Heart right ventricle (tissue), 16 donors: ENCODE measurements around the gene TNS1. TPM values are rescaled to one million over a fixed set of nuclear protein-coding genes. Genes with fewer than 3 reads are reported as not detected.
A peak's percentile ranks its signal among the peaks of the same experiment; 100 is the strongest.

ENCODE experiments used
- ATAC-seq, 8 donors: fragments of 200-7000 bp; cut with Tn5 transposase; one replicate each; pipeline ENCODE4 v1.9.1; 2020; ENCODE audit warnings: mild to moderate bottlenecking in 8 of 8, moderate library complexity in 8 of 8, moderate number of reproducible peaks in 1 of 8
- DNase-seq, 2 donors: peaks; one replicate each; pipeline ENCODE4 v3.0.0-alpha.2; 2020
- H3K27ac ChIP-seq, 10 donors: fragments of 200-600 bp; sonication (generic) in 2 of 10; one replicate each; pipeline versions ENCODE4 v1.5.0 to v1.8.0; 2020 to 2022; ENCODE audit warnings: mild to moderate bottlenecking in 3 of 10
- H3K27me3 ChIP-seq, 7 donors: fragments of 200-600 bp; one replicate each; pipeline ENCODE4 v1.8.0; 2021 to 2022; ENCODE audit warnings: mild to moderate bottlenecking in 2 of 7
- H3K36me3 ChIP-seq, 9 donors: fragments of 200-600 bp; sonication (generic) in 1 of 9; one replicate each; pipeline versions ENCODE4 v1.5.0 to v1.8.0; 2020 to 2022; ENCODE audit warnings: mild to moderate bottlenecking in 2 of 9
- H3K4me1 ChIP-seq, 9 donors: fragments of 200-600 bp; sonication (generic) in 1 of 9; one replicate each; pipeline versions ENCODE4 v1.5.0 to v1.8.0; 2020 to 2022; ENCODE audit warnings: mild to moderate bottlenecking in 4 of 9
- H3K4me3 ChIP-seq, 10 donors: fragments of 200-600 bp; sonication (generic) in 2 of 10; one replicate each; pipeline versions ENCODE4 v1.5.0 to v1.8.0; 2020 to 2022; ENCODE audit warnings: mild to moderate bottlenecking in 7 of 10, moderate library complexity in 2 of 10
- H3K9me3 ChIP-seq, 11 donors: fragments of 200-600 bp in 10 of 11; sonication (generic) in 2 of 11; one replicate each; pipeline versions ENCODE4 v1.5.0 to v1.8.0; 2013 to 2022; ENCODE audit warnings: mild to moderate bottlenecking in 2 of 11, control low read depth in 1 of 11, moderate library complexity in 1 of 11
- WGBS, 2 donors: extraction: QIAGEN DNeasy Blood & Tissue Kit; methylation state at CpG; one replicate each; pipeline ENCODE4 v1.1.7; 2013; ENCODE audit warnings: inconsistent platforms in 1 of 2; 5-methylcytosine and 5-hydroxymethylcytosine counted together
- intact Hi-C, 10 donors: fragments of 100-400 bp; cut with DNase I; formaldehyde crosslinking; loops; one replicate each; pipeline versions ENCODE4 v1.11.1 to v1.14.2; 2022
- polyA plus RNA-seq, 2 donors: library from polyadenylated mRNA; stranded (reverse); fragments of 200-250 nt; gene quantifications; one replicate each; pipeline ENCODE4 v1.2.3, GENCODE V29; 2013
- total RNA-seq, 10 donors: library from RNA; stranded (reverse); fragmentation: NEBNext Ultra II Directional in 3 of 10; extraction: Animal tissue kit (Norgen Biotek cat#: 25700) in 3 of 10; gene quantifications; one replicate each; pipeline versions ENCODE4 v1.2.1 to v1.2.4, GENCODE V29; 2021 to 2023
- TF ChIP-seq, protein P1 (sequence below), 9 donors: fragments of 200-600 bp; sonication (generic) in 2 of 9; IDR thresholded peaks; one replicate each; pipeline versions ENCODE4 v1.5.0 to v1.8.0; 2021 to 2022; ENCODE audit warnings: antibody characterized with exemption in 9 of 9, mild to moderate bottlenecking in 5 of 9, moderate library complexity in 1 of 9
- donor health status: Arrhythmogenic right ventricular cardiomyopathy.
- donor health status: ischemic (EF 13 %, LVEDD 7.1; RV severe dilation, severe dysfunction).
- donor health status: healthy with polysubstance abuse.
- donor health status: DM: no; HTN: yes; CAD: no.
- donor health status: DM: no; HTN: no; CAD: no.
- donor health status: ischemic (EF 25% LVEDD 6.9; RV normal size, moderate dysfunction).
- donor health status: ischemic (EF 25% LVEDD 5.7; RV mildly dilated, moderate dysfunction).
- donor health status: healthy.
- donor health status: DM: yes; HTN: yes; CAD: no.
- donor health status: Ischemic cardiomyopathy.
- donor health status: ischemic (EF 35%, LVEDD 5.7; RV mildly dilated, moderate dysfunction).
- donor health status: nonischemic (EF 11% LVEDD 7.7; RV severe dilation, severe dysfunction).
- donor health status: DM: yes; HTN: yes; CAD: no.
- donor health status: PGD.
- donor health status: ischemic (EF 29% LVEDD 5.4; RV normal size, mild dysfunction).
- donor health status: nonischemic (EF 23%, LVEDD 6.1; RV moderate dilation, normal function).

The TNS1 gene
- total and polyA plus RNA-seq, 12 donors, result 64.6 to 844 (median 731) TPM

DNA sequence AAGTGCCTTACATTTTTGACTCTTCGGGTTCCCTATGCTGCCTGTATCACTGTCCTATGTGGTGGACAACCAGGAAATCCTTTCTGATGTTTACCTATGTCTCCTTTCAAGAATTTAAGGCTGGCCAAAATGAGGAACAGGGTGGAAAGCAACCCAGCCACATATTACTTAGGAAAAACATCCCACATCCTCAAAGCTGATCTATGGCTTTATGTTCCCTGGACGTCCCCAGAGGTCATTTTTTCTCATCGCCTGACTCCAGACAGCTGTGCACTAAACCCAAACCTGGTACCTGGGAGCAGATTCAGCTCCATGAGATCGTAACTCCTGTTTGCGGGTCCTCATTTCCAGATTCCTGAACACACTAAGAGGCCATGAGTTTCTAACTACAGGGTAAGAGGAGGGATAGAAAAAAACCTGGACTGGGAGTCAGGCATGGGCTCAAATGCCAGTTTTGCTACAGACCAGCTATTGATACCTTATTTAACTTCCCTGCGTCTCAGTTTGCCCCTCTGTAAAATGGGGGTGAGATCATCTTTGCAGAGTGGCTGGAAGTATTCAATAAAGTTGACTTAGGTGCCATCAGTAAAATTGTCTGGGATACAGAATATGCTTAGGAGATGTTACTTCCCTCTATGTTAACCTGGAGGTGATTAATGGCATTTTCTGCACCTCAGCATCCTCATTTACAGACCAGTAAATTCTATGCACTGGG lies 70.8 kb downstream of the TNS1 start:
- WGBS, 2 donors, result 73 to 74% methylated on average over 6 of the region's 6 CpGs
- Histone ChIP-seq H3K4me3 (no peak overlapping the region), H3K9me3 (no peaks in the 10 kb centered on the region), H3K27ac (peak overlapping the region; percentile 84 to 99 (median 96)), H3K27me3 (no peaks in the 10 kb centered on the region), H3K36me3 (peaks cover 0 to 16% (median 5%) of the 10 kb centered on the region in 9 donors), H3K4me1 (peaks cover 94 to 100% (median 100%) of the 10 kb centered on the region in 9 donors)
- TF ChIP-seq, protein P1, sequence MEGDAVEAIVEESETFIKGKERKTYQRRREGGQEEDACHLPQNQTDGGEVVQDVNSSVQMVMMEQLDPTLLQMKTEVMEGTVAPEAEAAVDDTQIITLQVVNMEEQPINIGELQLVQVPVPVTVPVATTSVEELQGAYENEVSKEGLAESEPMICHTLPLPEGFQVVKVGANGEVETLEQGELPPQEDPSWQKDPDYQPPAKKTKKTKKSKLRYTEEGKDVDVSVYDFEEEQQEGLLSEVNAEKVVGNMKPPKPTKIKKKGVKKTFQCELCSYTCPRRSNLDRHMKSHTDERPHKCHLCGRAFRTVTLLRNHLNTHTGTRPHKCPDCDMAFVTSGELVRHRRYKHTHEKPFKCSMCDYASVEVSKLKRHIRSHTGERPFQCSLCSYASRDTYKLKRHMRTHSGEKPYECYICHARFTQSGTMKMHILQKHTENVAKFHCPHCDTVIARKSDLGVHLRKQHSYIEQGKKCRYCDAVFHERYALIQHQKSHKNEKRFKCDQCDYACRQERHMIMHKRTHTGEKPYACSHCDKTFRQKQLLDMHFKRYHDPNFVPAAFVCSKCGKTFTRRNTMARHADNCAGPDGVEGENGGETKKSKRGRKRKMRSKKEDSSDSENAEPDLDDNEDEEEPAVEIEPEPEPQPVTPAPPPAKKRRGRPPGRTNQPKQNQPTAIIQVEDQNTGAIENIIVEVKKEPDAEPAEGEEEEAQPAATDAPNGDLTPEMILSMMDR (IDR thresholded peaks at IDR 0.05), result no peak
- DNase-seq, result no peak
- ATAC-seq, result no peak
- intact Hi-C loops, result loop anchor here in 1 of 10 donors (10.0 kb wide), 1 partner anchor 47 kb away; no protein-coding TSS in a partner anchor

DNA sequence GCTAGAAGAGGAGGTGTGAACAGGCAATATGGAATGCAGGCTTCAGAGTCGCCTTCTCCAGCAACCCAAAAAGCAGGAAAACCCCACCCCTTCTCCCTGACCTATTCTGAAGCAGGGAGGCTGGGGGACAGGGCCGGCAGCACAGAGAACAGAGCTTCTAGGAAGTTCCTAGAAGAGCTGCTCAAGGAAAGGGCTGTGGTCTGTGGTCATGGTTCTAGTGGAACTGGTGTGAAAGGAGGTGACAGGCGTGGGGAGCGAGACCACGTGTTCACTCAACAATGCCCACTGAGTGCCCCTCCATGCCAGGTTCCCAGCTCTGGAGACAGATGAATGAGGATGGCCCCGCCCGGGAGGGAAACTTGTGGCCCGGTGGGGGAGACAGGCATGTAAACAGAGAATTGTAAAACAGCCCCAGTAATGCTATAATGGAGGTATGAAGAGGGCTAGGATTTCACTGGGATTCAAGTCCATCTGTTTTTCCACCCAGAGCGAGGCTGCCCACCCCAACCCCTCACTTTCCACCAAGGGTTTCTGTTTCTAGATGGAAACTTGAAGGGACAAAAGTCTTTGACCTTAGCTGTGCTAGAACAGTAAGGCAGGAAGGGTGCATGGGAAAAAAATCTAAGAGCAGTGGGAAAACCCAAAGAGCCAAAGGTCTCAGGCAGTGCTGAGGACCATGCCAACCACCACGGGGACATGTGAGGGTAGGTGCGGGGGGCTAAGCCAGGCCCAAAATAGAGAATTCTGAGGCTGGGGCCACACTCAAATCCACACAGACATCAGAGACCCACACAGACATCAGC lies 71.8 kb downstream of the TNS1 start:
- intact Hi-C loops, result loop anchor here in 1 of 10 donors (10.0 kb wide), 1 partner anchor 46 kb away; no protein-coding TSS in a partner anchor
- ATAC-seq (no peak), DNase-seq (no peak)
- Histone ChIP-seq H3K27me3 (no peaks in the 10 kb centered on the region), H3K4me3 (peak overlapping the region in 4 of 10 donors; percentile 0 to 16 (median 2)), H3K4me1 (peaks cover 88 to 100% (median 98%) of the 10 kb centered on the region in 9 donors), H3K9me3 (no peaks in the 10 kb centered on the region), H3K27ac (peak overlapping the region; percentile 89 to 99 (median 96)), H3K36me3 (peaks cover 0 to 26% (median 5%) of the 10 kb centered on the region in 9 donors)
- TF ChIP-seq, protein P1 (IDR thresholded peaks at IDR 0.05), result no peak
- 42 to 44% methylated on average over 11 of the region's 11 CpGs for WGBS, 2 donors

DNA sequence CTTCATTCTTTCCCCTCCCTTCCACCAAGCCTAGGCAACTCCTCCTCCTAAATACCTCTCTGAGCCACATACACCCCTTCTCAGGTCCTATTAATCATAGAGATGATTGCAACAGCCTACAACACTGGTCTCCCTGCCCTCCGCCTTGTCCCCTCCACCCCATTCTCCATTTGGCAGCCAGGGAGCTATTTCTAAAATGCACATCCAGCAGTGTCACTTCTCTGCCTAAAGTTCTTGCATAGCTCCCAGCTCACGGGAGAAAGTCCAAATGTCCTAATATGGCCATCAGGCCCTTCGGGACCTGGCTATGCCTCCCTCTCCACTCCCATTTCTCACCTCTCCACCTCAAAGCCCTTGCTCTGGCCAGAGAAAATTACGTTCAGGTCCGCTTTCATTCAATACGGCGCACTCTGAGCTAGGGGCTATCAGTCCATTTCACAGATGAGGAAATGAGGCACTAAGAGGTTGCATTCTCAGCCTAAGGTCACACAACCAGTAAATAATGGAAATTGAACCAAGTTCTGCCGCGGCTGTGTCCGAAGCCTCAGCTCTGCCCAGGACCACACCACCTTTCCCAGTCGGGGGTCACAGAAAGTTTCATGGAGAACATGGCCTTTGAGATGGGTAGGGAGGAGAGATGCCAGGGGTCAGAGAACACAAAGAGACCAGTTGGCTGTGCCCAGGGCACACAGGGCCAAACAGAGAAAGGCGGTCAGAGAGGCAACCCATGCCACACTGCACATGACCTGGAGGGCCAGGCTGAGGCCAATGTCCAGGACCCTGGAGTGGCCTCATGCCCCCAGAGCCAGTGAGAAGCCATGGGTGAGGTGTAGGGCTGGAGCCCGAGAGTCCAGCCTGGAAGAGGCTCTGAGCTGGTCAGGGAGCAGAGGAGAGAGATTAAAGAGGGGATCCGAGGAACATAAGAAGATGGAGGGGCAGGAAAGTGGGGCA lies 72.8 kb downstream of the TNS1 start:
- H3K27ac ChIP-seq, result peak overlapping the region; percentile 89 to 99 (median 96)
- H3K4me3 ChIP-seq, result peak overlapping the region in 5 of 10 donors; percentile 0 to 18 (median 3)
- peaks cover 84 to 100% (median 98%) of the 10 kb centered on the region in 9 donors for H3K4me1 ChIP-seq
- no peaks in the 10 kb centered on the region for H3K27me3 ChIP-seq
- peaks cover 0 to 30% (median 5%) of the 10 kb centered on the region in 9 donors for H3K36me3 ChIP-seq
- ATAC-seq (peak; percentile 2 to 54 (median 23)), DNase-seq (no peak)
- H3K9me3 ChIP-seq, result no peaks in the 10 kb centered on the region
- TF ChIP-seq, protein P1 (IDR thresholded peaks at IDR 0.05), result no peak
- WGBS, 2 donors, result 55 to 60% methylated on average over 14 of the region's 14 CpGs
- intact Hi-C loops, result loop anchor here in 1 of 10 donors (10.0 kb wide), 1 partner anchor 45 kb away; no protein-coding TSS in a partner anchor
